ENCODE data around the gene SLC6A9.

Gene SLC6A9

GRCh38 chr1:43963890-43964289, 67.4 kb downstream of the SLC6A9 start:
- no peak for DNase-seq

GRCh38 chr1:43963006-43963405, 68.3 kb downstream of the SLC6A9 start:
- DNase-seq, result no peak

- no peak for DNase-seq
These were observed 68.9 kb downstream of the SLC6A9 start for GRCh38 chr1:43962324-43962723.

GRCh38 chr1:43961692-43962091, 69.6 kb downstream of the SLC6A9 start:
- no peak for DNase-seq

DNA sequence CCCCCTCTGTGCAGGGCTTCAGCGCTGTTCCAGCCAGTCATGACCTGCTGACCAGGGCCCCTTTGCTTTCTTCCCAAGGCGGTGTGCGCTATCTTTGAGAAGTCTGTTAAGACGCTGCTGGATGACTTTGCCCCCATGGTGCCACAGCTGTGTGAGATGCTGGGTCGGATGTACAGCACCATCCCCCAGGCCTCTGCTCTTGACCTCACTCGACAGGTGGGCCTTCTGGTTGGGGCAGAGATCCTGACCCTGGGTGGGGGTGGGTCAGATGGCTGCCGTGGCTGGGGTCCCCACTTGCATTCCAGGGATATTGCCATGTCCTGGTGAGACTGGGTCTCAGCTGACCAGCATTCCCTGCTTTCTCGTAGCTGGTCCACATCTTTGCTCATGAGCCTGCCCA, 70.5 kb downstream of the SLC6A9 start:
- DNase-seq, result no peak

GRCh38 chr1:43958351-43959255, 72.7 kb downstream of the SLC6A9 start:
- no peak for DNase-seq

GRCh38 chr1:43957407-43958040, 73.7 kb downstream of the SLC6A9 start:
- no peak for DNase-seq

- no peak for DNase-seq
These were observed 75.0 kb downstream of the SLC6A9 start for GRCh38 chr1:43956234-43956633.

DNA sequence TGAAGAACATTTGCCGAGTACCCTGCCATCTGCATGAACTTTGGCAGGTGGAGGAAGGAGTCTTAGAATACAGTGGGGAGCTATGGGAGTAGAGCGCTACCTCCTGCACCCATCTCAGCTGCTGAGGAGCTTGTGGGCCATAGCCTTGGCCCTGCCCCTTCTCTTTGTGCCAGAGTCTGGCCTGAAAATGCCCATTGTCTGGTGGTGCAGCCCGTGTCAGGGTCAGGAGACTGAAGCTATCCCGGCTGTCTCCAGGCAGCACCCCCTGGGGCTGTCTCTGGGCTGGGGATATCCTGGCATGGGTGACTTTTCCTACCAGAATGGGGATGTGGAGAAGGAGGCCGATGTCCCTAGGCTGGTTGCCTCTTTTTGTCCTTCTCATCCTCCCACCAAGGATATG, 77.2 kb downstream of the SLC6A9 start:
- no peak for DNase-seq

GRCh38 chr1:43953361-43953760, 77.9 kb downstream of the SLC6A9 start:
- DNase-seq, result no peak

GRCh38 chr1:43952731-43953346, 78.4 kb downstream of the SLC6A9 start:
- DNase-seq, result no peak

GRCh38 chr1:43951021-43951985, 80.0 kb downstream of the SLC6A9 start:
- no peak for DNase-seq

- DNase-seq, result no peak
These were observed 81.6 kb downstream of the SLC6A9 start for GRCh38 chr1:43949678-43950077.

GRCh38 chr1:43947874-43948437, 83.3 kb downstream of the SLC6A9 start:
- DNase-seq, result no peak

- DNase-seq, result no peak
These were observed 84.0 kb downstream of the SLC6A9 start for GRCh38 chr1:43947061-43947873.

All from amniotic stem cell (primary cell).